BE2C (cell line): ENCODE data around the gene ITPKA.

ENCODE experiments used
- DNase-seq: peaks from one replicate; pipeline ENCODE4 v3.0.0-alpha.2; 2020
- H3K27me3 ChIP-seq: fragments of 250-450 bp; sonication (Bioruptor Pico); 2 replicates; pipeline ENCODE4 v1.5.1; 2020; ENCODE audit warnings: mild to moderate bottlenecking
- H3K36me3 ChIP-seq: fragments of 250-450 bp; sonication (Bioruptor Pico); 2 replicates; pipeline ENCODE4 v1.5.1; 2020; ENCODE audit warnings: mild to moderate bottlenecking
- H3K4me1 ChIP-seq: fragments of 250-450 bp; sonication (Bioruptor Pico); 2 replicates; pipeline ENCODE4 v1.5.1; 2020
- H3K4me3 ChIP-seq: 2 replicates; pipeline ENCODE4 v1.5.1; 2011; ENCODE audit warnings: low read depth, low read length
- H3K9me3 ChIP-seq: fragments of 250-450 bp; sonication (Bioruptor Pico); 2 replicates; pipeline ENCODE4 v1.5.1; 2020
- TF ChIP-seq, protein P1 (sequence below): IDR thresholded peaks from 2 replicates; pipeline ENCODE4 v1.5.1; 2012; ENCODE audit warnings: mild to moderate bottlenecking, low read depth, low read length

The ITPKA gene

DNA sequence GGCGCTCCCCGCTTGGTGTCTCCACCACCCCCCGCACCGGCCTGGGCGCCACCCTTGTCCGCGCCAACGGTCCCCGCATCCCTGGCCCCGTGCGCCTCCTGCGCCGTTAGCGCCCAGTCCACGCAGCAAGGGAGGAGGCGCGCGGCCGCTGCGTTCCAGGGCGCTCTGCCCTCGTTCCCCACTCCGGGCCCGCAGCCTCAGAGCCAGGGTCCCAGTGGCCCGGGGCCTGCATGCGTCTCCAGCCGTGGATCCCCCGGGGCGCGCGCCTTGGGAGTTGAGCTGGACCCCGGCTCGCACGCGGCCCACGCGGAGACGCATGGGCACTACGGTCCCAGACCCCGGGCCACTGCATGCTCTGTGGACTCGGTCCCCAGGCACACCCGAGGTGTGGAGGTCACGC lies 7.4 kb upstream of the ITPKA start:
- Histone ChIP-seq H3K27me3 (no peaks in the 10 kb centered on the region), H3K4me1 (no peaks in the 10 kb centered on the region), H3K4me3 (no peak overlapping the region), H3K9me3 (no peaks in the 10 kb centered on the region), H3K36me3 (peaks cover 5% of the 10 kb centered on the region; the same call in 1 of the 2 replicates)
- DNase-seq = no peak
- TF ChIP-seq, protein P1, sequence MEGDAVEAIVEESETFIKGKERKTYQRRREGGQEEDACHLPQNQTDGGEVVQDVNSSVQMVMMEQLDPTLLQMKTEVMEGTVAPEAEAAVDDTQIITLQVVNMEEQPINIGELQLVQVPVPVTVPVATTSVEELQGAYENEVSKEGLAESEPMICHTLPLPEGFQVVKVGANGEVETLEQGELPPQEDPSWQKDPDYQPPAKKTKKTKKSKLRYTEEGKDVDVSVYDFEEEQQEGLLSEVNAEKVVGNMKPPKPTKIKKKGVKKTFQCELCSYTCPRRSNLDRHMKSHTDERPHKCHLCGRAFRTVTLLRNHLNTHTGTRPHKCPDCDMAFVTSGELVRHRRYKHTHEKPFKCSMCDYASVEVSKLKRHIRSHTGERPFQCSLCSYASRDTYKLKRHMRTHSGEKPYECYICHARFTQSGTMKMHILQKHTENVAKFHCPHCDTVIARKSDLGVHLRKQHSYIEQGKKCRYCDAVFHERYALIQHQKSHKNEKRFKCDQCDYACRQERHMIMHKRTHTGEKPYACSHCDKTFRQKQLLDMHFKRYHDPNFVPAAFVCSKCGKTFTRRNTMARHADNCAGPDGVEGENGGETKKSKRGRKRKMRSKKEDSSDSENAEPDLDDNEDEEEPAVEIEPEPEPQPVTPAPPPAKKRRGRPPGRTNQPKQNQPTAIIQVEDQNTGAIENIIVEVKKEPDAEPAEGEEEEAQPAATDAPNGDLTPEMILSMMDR = no peak

DNA sequence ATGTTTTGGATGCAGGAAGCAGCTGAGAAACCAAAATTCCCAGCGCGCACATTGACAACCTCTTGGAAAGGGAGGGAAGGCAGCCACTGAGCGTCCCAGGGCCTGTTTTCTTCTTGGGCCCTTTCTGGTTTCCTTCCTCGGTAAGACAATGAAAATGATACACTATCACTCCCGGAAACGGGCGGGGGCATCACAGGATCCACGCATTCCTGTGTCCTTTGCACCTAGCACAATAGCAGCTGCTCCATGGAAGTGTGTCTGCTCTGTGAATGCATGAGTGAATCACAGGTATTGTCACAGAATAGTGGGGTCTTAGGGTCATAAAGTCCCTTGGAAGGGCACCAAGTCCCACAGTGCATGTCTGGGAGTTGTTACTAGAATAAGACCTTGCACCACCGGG lies 6.3 kb upstream of the ITPKA start:
- Histone ChIP-seq H3K9me3 (no peaks in the 10 kb centered on the region), H3K4me3 (no peak overlapping the region), H3K4me1 (peaks cover 1% of the 10 kb centered on the region; the same call in 1 of the 2 replicates), H3K27me3 (no peaks in the 10 kb centered on the region), H3K36me3 (no peaks in the 10 kb centered on the region)
- no peak for DNase-seq
- TF ChIP-seq, protein P1 = no peak

DNA sequence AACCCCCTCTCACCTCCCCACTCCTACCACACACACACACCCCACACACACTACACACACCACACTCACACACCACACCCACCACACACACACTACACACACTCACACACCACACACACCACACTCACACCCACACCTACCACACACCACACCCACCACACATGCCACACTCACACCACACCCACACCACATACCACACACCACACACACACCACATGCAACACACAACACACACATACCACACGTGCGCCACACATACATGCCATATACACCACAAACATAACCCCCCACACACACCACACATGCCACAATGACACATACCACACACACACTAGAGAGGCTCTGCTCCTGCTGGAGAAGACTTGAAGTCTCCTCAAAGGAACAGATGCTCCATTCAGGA lies 5.9 kb upstream of the ITPKA start:
- no peaks in the 10 kb centered on the region for H3K27me3 ChIP-seq
- H3K4me1 ChIP-seq = peaks cover 5% of the 10 kb centered on the region; the same call in 1 of the 2 replicates
- TF ChIP-seq, protein P1 = no peak
- no peaks in the 10 kb centered on the region for H3K36me3 ChIP-seq
- DNase-seq = no peak
- no peak overlapping the region for H3K4me3 ChIP-seq
- no peaks in the 10 kb centered on the region for H3K9me3 ChIP-seq

DNA sequence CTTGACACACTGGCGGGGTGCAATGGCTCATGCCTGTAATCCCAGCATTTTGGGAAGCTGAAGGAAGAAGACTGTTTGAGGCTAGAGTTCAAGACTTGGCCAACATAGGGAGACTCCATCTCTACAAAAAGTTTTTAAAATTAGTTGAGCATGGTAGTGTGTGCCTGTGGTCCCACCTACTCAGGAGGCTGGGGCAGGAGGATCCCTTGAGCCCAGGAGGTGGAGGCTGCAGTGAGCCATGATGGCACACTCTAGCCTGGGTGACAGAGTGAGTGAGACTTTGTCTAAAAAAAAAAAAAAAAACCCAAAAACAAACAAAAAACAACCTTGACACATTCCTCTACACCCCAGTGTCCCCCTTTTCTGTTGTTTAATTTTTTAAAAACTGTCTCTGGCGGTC lies 4.0 kb upstream of the ITPKA start:
- H3K27me3 ChIP-seq = peaks cover 5% of the 10 kb centered on the region
- no peaks in the 10 kb centered on the region for H3K9me3 ChIP-seq
- TF ChIP-seq, protein P1 = no peak
- DNase-seq = no peak
- no peaks in the 10 kb centered on the region for H3K36me3 ChIP-seq
- peaks cover 5% of the 10 kb centered on the region; the same call in 1 of the 2 replicates for H3K4me1 ChIP-seq
- no peak overlapping the region for H3K4me3 ChIP-seq

DNA sequence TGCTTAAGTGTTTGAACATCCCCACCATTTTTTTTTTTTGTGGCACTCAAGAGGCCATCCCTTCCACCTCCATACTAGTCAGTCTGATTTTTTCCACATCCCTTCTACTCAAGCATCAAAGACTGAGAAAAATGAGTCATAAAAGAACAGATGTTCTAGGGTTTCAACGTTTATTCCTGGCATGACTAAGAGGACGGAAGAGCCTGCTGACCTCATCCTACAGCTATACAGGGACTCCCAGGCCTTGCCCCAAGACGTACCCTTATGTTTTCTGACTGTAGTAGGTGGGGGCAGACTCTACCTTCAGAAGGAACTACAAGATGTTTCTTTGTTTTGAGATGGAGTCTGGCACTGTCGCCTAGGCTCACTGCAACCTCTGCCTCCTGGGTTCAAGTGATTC lies 3.3 kb upstream of the ITPKA start:
- no peaks in the 10 kb centered on the region for H3K9me3 ChIP-seq
- no peak overlapping the region for H3K4me3 ChIP-seq
- H3K36me3 ChIP-seq = no peaks in the 10 kb centered on the region
- TF ChIP-seq, protein P1 = no peak
- no peak for DNase-seq
- peaks cover 5% of the 10 kb centered on the region for H3K27me3 ChIP-seq
- peaks cover 5% of the 10 kb centered on the region; the same call in 1 of the 2 replicates for H3K4me1 ChIP-seq

DNA sequence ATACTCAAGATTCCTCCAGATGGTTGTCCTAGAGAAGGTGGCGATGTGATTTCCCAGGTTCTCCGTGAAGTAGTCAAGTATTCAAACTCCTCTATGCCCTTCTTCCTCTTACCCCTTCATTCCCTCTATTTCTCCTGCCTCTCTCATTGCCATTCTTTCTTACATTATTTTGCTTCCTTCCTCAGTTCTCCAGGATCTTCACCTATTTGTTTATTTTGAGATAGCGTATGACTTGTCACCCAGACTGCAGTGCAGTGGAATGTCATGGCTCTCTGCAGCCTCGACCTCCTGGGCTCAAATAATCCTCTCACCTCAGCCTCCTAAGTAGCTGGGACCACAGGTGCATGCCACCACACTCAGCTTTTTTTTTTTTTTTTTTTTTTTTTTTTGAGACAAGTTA lies 1.8 kb upstream of the ITPKA start:
- TF ChIP-seq, protein P1 = no peak
- peaks cover 5% of the 10 kb centered on the region for H3K27me3 ChIP-seq
- H3K4me3 ChIP-seq = no peak overlapping the region
- H3K9me3 ChIP-seq = no peaks in the 10 kb centered on the region
- H3K4me1 ChIP-seq = peaks cover 5% of the 10 kb centered on the region
- H3K36me3 ChIP-seq = no peaks in the 10 kb centered on the region
- DNase-seq = no peak
